ENCODE data around the gene TOM1L1.

- TF ChIP-seq POLR2A (IDR thresholded peaks at IDR 0.05) (no peak), CTCF (IDR thresholded peaks at IDR 0.05) (no peak), POLR2AphosphoS5 (IDR thresholded peaks at IDR 0.05) (peak; percentile 9)
These were observed 32.1 kb downstream of the TOM1L1 start for GRCh38 chr17:54932711-54933110.
